ENCODE results near the gene PSMD8.

The PSMD8 gene

DNA sequence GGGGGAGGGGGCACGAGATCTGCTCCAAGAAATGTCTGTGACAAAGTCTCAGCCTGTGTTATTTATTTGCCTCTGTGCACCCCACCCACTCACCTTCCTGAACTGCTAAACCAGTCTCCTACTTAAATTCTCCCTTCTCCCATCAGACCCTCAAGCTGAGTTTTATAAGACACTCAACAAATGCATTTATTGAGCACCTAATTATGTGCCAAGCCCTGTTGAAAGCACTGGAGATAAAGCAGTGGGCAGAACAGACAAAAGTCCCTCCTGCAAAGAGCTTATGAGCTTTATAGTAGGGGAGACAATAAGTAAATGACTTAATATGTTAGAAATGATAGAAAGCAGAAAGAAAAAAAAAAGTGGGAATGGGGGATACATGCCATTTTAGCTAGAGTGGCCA is 25.2 kb downstream of the PSMD8 start:
- DNase-seq (ENCODE audit: low spot score) = no peak
- H3K27ac ChIP-seq = no peak overlapping the region
- H3K4me3 ChIP-seq = no peak overlapping the region
- TF ChIP-seq, protein P1, sequence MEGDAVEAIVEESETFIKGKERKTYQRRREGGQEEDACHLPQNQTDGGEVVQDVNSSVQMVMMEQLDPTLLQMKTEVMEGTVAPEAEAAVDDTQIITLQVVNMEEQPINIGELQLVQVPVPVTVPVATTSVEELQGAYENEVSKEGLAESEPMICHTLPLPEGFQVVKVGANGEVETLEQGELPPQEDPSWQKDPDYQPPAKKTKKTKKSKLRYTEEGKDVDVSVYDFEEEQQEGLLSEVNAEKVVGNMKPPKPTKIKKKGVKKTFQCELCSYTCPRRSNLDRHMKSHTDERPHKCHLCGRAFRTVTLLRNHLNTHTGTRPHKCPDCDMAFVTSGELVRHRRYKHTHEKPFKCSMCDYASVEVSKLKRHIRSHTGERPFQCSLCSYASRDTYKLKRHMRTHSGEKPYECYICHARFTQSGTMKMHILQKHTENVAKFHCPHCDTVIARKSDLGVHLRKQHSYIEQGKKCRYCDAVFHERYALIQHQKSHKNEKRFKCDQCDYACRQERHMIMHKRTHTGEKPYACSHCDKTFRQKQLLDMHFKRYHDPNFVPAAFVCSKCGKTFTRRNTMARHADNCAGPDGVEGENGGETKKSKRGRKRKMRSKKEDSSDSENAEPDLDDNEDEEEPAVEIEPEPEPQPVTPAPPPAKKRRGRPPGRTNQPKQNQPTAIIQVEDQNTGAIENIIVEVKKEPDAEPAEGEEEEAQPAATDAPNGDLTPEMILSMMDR (IDR thresholded peaks at IDR 0.05) = no peak

GRCh38 chr19:38400361-38400760 is 26.0 kb downstream of the PSMD8 start:
- DNase-seq (ENCODE audit: low spot score) = no peak

GRCh38 chr19:38401148-38401547 is 26.8 kb downstream of the PSMD8 start:
- TF ChIP-seq, protein P1 (IDR thresholded peaks at IDR 0.05) = no peak
- H3K4me3 ChIP-seq = no peak overlapping the region
- H3K27ac ChIP-seq = no peak overlapping the region
- DNase-seq (ENCODE audit: low spot score) = no peak

More at GRCh38 chr19:38400361-38400760, 26.0 kb downstream of the PSMD8 start:
- no peak overlapping the region for H3K4me3 ChIP-seq
- H3K27ac ChIP-seq = no peak overlapping the region
- TF ChIP-seq, protein P1 (IDR thresholded peaks at IDR 0.05) = no peak

DNA sequence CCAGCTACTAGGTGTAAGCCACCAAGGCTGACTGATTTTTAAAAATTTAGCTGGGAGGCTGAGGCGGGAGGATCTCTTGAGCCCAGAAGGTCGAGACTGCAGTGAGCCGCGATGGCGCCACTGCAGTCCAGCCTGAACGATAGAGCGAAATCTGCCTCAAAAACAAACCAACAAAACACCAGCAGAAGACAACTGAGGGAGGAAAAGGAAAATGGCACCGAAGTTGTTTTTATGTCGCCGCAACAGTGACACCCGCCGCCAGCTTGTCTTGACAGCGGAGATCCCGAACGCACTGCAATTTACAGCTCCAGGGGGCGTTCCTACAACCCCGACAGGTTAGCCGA is 28.2 kb downstream of the PSMD8 start:
- TF ChIP-seq, protein P1 (IDR thresholded peaks at IDR 0.05) = no peak
- no peak for DNase-seq (ENCODE audit: low spot score)
- peak overlapping the region; percentile 92 for H3K4me3 ChIP-seq
- no peak overlapping the region for H3K27ac ChIP-seq

DNA sequence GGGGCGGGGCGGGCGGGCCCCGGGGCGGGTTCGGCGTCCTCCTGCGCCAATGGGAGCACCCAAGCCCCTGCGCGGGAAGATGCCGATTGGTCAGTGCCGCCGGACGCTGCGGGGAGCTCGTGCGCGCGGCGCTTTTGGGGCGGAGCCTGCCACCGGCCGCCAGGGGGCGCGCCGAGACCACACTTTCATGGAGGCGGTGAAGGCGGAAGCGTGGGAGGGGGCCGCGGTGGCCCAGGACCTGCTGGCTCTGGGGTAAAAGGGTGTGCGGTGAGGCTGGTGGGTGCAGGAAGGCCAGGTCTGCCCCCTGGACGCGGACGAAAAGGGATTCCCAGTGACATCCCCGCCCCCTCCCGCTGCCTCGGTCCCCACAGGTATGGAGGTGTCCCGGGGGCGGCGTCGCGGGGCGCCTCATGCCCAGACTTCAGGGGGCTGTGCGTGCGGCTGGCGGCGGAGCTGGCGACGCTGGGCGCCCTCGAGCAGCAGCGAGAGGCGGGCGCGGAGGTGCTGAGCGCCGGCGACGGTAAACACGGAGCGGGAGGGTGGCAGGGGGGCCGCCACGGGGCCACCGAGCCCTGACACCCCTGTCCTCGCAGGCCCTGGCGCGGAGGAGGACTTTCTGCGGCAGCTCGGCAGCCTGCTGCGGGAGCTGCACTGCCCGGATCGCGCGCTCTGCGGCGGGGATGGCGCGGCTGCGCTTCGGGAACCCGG is 28.8 kb downstream of the PSMD8 start, which contains the start of gene FAM98C:
Gene FAM98C (plus strand): TSS at position 127 of the 708 bp plus-strand sequence. CDS start 61 bp downstream, at position 188.
- peak within 1 kb of the TSS; percentile 92 for H3K4me3 ChIP-seq
- TF ChIP-seq, protein P1 (IDR thresholded peaks at IDR 0.05) = peak; percentile 95
- DNase-seq (ENCODE audit: low spot score) = peak; percentile 98
- H3K27ac ChIP-seq = peak within 1 kb of the TSS; percentile 67 to 85

GRCh38 chr19:38404858-38405257 is 30.5 kb downstream of the PSMD8 start:
- DNase-seq (ENCODE audit: low spot score) = no peak
- H3K4me3 ChIP-seq = no peak overlapping the region
- TF ChIP-seq, protein P1 (IDR thresholded peaks at IDR 0.05) = no peak
- no peak overlapping the region for H3K27ac ChIP-seq

- TF ChIP-seq, protein P1 (IDR thresholded peaks at IDR 0.05) = no peak
- no peak overlapping the region for H3K27ac ChIP-seq
- no peak for DNase-seq (ENCODE audit: low spot score)
- no peak overlapping the region for H3K4me3 ChIP-seq
Observed at GRCh38 chr19:38405276-38405675, 30.9 kb downstream of the PSMD8 start.
